Prostate gland (tissue), 1 donor: ENCODE data around the gene RRP1B.

Source experiments
- POLR2A ChIP-seq: fragments of 450-650 bp; IDR thresholded peaks from one replicate; pipeline ENCODE4 v1.6.1; 2016; ENCODE audit warnings: antibody characterized with exemption, mild to moderate bottlenecking
- POLR2AphosphoS5 ChIP-seq: sonication (generic); formaldehyde crosslinking; IDR thresholded peaks from one replicate; pipeline ENCODE4 v1.6.1; 2017; ENCODE audit warnings: antibody characterized with exemption

DNA sequence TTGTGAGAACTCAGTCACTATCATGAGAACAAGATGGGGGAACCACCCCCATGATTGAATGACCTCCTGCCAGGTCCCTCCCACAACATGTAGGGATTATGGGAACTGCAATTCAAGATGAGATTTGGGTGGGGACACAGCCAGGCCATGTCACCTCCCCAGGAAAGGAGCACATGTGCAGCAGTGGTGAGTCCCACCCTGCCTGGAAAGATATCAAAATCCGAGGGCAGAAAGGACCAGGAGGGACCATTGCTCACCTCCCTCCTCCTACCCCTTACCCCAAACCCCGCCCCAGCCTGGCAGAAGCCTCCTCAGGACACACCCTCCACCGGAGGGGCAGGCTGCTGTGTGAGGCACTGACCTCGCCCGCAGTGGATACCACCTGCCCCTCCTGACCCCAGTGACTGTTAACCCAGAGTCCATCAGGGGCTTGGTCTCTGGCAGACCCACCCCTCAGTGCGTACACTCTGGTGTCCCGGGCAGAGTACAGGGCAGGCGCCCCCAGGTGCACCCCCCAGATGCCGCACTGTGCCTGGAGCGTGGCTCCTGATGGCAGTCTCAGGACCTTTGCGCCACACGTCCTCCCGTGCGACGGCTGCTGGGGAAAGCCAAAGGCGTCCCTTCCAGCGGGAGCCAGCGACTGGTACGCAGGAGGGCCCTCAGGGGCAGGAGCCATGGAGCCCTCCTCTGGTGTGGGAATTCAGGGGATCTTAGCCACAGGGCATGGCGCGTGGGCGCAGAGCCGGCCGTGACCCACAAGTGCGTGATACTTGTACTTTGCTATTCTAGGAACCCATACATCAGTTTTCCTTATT is 80.5 kb downstream of the RRP1B start:
- no peak for TF ChIP-seq POLR2AphosphoS5
- no peak for TF ChIP-seq POLR2A
